Measurements from ENCODE around the gene FOXD2.

FOXD2 gene

GRCh38 chr1:47437447-47438164, at the start of gene FOXD2:
Gene FOXD2, plus strand, starts transcription at chr1:47438044. Its CDS starts 92 bp downstream, at chr1:47438136.
- peaks cover under 1% of the 10 kb centered on the region for H3K4me1 ChIP-seq (ENCODE audit: insufficient read depth, poor library complexity, severe bottlenecking)
- H3K4me3 ChIP-seq (ENCODE audit: severe bottlenecking), result peak within 1 kb of the TSS; percentile 68
- ATAC-seq (ENCODE audit: low read depth) (peak; percentile 76), DNase-seq (ENCODE audit: low spot score) (no peak)
- H3K9me3 ChIP-seq (ENCODE audit: severe bottlenecking), result no peaks in the 10 kb centered on the region
- H3K27me3 ChIP-seq (ENCODE audit: insufficient read depth, poor library complexity, severe bottlenecking), result peaks cover 42% of the 10 kb centered on the region
- H3K27ac ChIP-seq (ENCODE audit: poor library complexity, severe bottlenecking), result peak within 1 kb of the TSS; percentile 52
- peak; percentile 95 for TF ChIP-seq CTCF (IDR thresholded peaks at IDR 0.05; ENCODE audit: poor library complexity, severe bottlenecking)
- H3K36me3 ChIP-seq (ENCODE audit: low read depth), result no peaks in the 10 kb centered on the region

- no peaks in the 10 kb centered on the region for H3K4me1 ChIP-seq (ENCODE audit: insufficient read depth, poor library complexity, severe bottlenecking)
- H3K27me3 ChIP-seq (ENCODE audit: insufficient read depth, poor library complexity, severe bottlenecking), result no peaks in the 10 kb centered on the region
- no peak overlapping the region for H3K27ac ChIP-seq (ENCODE audit: poor library complexity, severe bottlenecking)
- TF ChIP-seq CTCF (IDR thresholded peaks at IDR 0.05; ENCODE audit: poor library complexity, severe bottlenecking), result peak; percentile 89
- DNase-seq (ENCODE audit: low spot score) (no peak), ATAC-seq (ENCODE audit: low read depth) (peak; percentile 80)
- no peaks in the 10 kb centered on the region for H3K9me3 ChIP-seq (ENCODE audit: severe bottlenecking)
- H3K36me3 ChIP-seq (ENCODE audit: low read depth), result no peaks in the 10 kb centered on the region
- H3K4me3 ChIP-seq (ENCODE audit: severe bottlenecking), result no peak overlapping the region
Measured at GRCh38 chr1:47388891-47389238, 49.0 kb upstream of the FOXD2 start.

GRCh38 chr1:47389731-47390130, 48.1 kb upstream of the FOXD2 start:
- no peak for DNase-seq (ENCODE audit: low spot score)
- H3K9me3 ChIP-seq (ENCODE audit: severe bottlenecking), result no peaks in the 10 kb centered on the region
- no peak for TF ChIP-seq CTCF (IDR thresholded peaks at IDR 0.05; ENCODE audit: poor library complexity, severe bottlenecking)
- H3K27me3 ChIP-seq (ENCODE audit: insufficient read depth, poor library complexity, severe bottlenecking), result no peaks in the 10 kb centered on the region
- no peak for ATAC-seq (ENCODE audit: low read depth)
- no peak overlapping the region for H3K27ac ChIP-seq (ENCODE audit: poor library complexity, severe bottlenecking)
- no peaks in the 10 kb centered on the region for H3K36me3 ChIP-seq (ENCODE audit: low read depth)
- H3K4me1 ChIP-seq (ENCODE audit: insufficient read depth, poor library complexity, severe bottlenecking), result no peaks in the 10 kb centered on the region
- no peak overlapping the region for H3K4me3 ChIP-seq (ENCODE audit: severe bottlenecking)

DNA sequence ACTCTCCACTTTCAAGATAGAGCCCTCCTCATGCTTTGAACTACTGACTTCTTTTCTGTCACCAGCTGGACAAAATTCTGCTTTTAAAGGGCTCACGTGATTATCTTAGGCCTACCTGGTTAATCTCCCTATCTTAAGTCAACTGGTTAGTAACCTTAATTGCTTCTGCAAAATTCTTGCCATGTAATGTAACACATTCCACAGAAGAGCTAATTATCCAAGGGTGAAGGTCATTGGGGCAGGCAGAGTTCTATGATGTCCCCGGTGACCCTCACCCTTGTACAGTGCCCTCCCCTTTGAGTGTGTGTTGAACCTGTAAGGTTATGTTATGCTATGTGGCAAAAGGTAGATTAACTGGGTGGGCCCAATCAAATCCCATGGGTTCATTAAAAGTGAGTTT, 47.0 kb upstream of the FOXD2 start:
- no peaks in the 10 kb centered on the region for H3K27me3 ChIP-seq (ENCODE audit: insufficient read depth, poor library complexity, severe bottlenecking)
- DNase-seq (ENCODE audit: low spot score) (no peak), ATAC-seq (ENCODE audit: low read depth) (no peak)
- no peak overlapping the region for H3K27ac ChIP-seq (ENCODE audit: poor library complexity, severe bottlenecking)
- H3K4me1 ChIP-seq (ENCODE audit: insufficient read depth, poor library complexity, severe bottlenecking), result no peaks in the 10 kb centered on the region
- no peak for TF ChIP-seq CTCF (IDR thresholded peaks at IDR 0.05; ENCODE audit: poor library complexity, severe bottlenecking)
- H3K4me3 ChIP-seq (ENCODE audit: severe bottlenecking), result no peak overlapping the region
- H3K9me3 ChIP-seq (ENCODE audit: severe bottlenecking), result no peaks in the 10 kb centered on the region
- no peaks in the 10 kb centered on the region for H3K36me3 ChIP-seq (ENCODE audit: low read depth)

DNA sequence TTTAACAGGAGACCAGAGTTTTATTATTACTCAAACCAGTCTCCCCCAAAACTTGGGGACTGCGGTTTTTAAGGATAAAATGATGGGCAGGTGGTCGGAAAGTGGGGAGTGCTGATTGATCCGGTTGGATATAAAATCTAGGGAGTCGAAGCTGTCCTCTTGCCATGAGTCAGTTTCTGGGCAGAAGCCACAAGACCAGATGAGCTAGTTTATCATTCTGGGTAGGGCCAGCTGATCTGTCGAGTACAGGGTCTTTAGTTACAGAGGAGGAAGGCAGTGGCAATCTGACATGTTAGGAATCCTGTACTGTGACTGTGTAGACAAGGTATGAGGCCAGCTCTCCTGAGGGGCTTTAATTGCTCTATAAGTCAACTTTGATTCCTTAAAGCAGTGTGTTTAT, 44.7 kb upstream of the FOXD2 start:
- H3K9me3 ChIP-seq (ENCODE audit: severe bottlenecking), result no peaks in the 10 kb centered on the region
- no peaks in the 10 kb centered on the region for H3K36me3 ChIP-seq (ENCODE audit: low read depth)
- H3K27ac ChIP-seq (ENCODE audit: poor library complexity, severe bottlenecking), result no peak overlapping the region
- no peak overlapping the region for H3K4me3 ChIP-seq (ENCODE audit: severe bottlenecking)
- no peaks in the 10 kb centered on the region for H3K4me1 ChIP-seq (ENCODE audit: insufficient read depth, poor library complexity, severe bottlenecking)
- H3K27me3 ChIP-seq (ENCODE audit: insufficient read depth, poor library complexity, severe bottlenecking), result no peaks in the 10 kb centered on the region
- ATAC-seq (ENCODE audit: low read depth), result no peak
- no peak for TF ChIP-seq CTCF (IDR thresholded peaks at IDR 0.05; ENCODE audit: poor library complexity, severe bottlenecking)
- DNase-seq (ENCODE audit: low spot score), result no peak
